Femur (tissue), 1 donor: ENCODE data around the gene PLCD1.
"Not testable (repeated sequence)": the region's sequence is repeated elsewhere in the genome, so short reads cannot be mapped to it uniquely, and the experiment has no call there.

Source experiments
- DNase-seq: peaks from one replicate; pipeline ENCODE4 v3.0.0-alpha.2; 2017

The PLCD1 gene

GRCh38 chr3:38029400-38030125 lies at the start of gene PLCD1:
TSS of gene PLCD1 (minus strand) at chr3:38029642. CDS start at chr3:38029539, 103 bp downstream.
- peak; percentile 92 for DNase-seq

GRCh38 chr3:38077073-38077472 lies 47.6 kb upstream of the PLCD1 start:
- DNase-seq = not testable (repeated sequence)

- no peak for DNase-seq
Observed at GRCh38 chr3:38070013-38070412, 40.6 kb upstream of the PLCD1 start.

- DNase-seq = no peak
Observed at GRCh38 chr3:38067508-38068233, 38.2 kb upstream of the PLCD1 start.

- DNase-seq = not testable (repeated sequence)
Observed at GRCh38 chr3:38064453-38064852, 35.0 kb upstream of the PLCD1 start.

- DNase-seq = no peak
Observed at GRCh38 chr3:38062809-38063208, 33.4 kb upstream of the PLCD1 start.

GRCh38 chr3:38059591-38059990 lies 30.1 kb upstream of the PLCD1 start:
- DNase-seq = no peak

GRCh38 chr3:38059148-38059547 lies 29.7 kb upstream of the PLCD1 start:
- DNase-seq = no peak

- DNase-seq = no peak
Observed at GRCh38 chr3:38054499-38055001, 25.1 kb upstream of the PLCD1 start.

GRCh38 chr3:38053813-38054498 lies 24.5 kb upstream of the PLCD1 start:
- not testable (repeated sequence) for DNase-seq

GRCh38 chr3:38053286-38053685 lies 23.8 kb upstream of the PLCD1 start:
- DNase-seq = not testable (repeated sequence)

- DNase-seq = no peak
Observed at GRCh38 chr3:38051131-38051530, 21.7 kb upstream of the PLCD1 start.

GRCh38 chr3:38049358-38050126 lies 20.1 kb upstream of the PLCD1 start:
- DNase-seq = no peak

GRCh38 chr3:38047896-38048295 lies 18.5 kb upstream of the PLCD1 start:
- no peak for DNase-seq

- no peak for DNase-seq
Observed at GRCh38 chr3:38046821-38047220, 17.4 kb upstream of the PLCD1 start.

GRCh38 chr3:38046027-38046426 lies 16.6 kb upstream of the PLCD1 start:
- no peak for DNase-seq

GRCh38 chr3:38043486-38043885 lies 14.0 kb upstream of the PLCD1 start:
- no peak for DNase-seq

GRCh38 chr3:38040401-38040800 lies 11.0 kb upstream of the PLCD1 start:
- DNase-seq = no peak

GRCh38 chr3:38039899-38040261 lies 10.4 kb upstream of the PLCD1 start:
- peak; percentile 70 for DNase-seq

- DNase-seq = peak; percentile 82
Observed at GRCh38 chr3:38039101-38039898, 9.9 kb upstream of the PLCD1 start, which contains the start of gene DLEC1. TSS of gene DLEC1 (plus strand) at chr3:38039208. CDS start at chr3:38039226, 18 bp downstream.

GRCh38 chr3:38038447-38038911 lies 9.0 kb upstream of the PLCD1 start:
- DNase-seq = no peak

GRCh38 chr3:38036906-38037305 lies 7.5 kb upstream of the PLCD1 start:
- no peak for DNase-seq
